ENCODE data around the gene EIF4G3. TPM values are rescaled to one million over a fixed set of nuclear protein-coding genes. Genes with fewer than 3 reads are reported as not detected.

EIF4G3 gene
- polyA plus RNA-seq, 1 donor (not counting 4 experiments of a cell fraction or from before 2014, with no cell fraction given), result 44.6 TPM

DNA sequence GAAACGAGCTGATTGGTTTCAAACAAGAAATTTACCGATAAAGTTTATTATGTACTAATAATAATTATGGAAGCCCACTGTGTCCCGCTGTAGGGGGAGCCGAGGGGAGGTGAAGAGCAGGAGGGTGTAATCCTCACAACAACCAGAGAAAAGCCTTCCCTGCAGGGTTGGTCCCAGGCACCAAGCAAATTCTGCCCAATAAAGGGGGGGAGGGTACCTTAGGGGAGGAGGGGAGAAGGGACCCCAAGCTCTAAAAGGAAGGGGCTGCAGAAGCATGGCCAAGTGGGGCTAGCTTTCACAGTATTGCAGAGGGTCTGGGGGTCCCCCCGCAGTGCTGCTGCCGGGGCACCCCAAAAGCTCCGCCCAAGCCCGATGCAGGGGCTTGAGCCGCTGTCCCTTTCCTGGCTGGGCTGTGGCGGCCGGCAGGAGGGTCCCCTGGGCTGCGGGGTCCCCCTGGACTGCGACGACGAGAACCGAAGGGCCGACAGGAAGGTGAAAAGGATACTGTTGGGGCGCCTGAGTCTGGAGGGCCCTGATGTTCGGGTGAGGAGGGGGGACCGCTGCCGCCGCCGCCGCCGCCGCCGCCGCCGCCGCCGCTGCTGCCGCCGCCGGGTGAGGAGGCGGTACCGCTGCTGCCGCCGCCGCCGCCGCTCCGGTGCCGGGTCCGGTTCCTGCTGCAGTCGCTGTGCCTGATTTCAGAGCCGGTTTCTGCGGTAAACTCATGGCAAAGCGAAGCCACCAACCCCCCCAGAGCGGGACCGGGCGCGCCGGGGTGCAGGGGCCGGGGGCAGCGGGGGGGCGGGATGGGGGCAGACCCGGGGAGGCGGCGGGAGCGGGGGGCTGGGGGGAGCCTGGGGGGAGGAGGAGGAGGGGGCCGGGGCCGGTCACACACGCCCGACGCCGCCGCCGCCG is 771 bp downstream of the EIF4G3 start:
- dilution Hi-C loops (cut with MboI; ENCODE audit: extremely low pct_ligation_motif_present, low sequenced_read_pairs), result no loop called here
- DNase-seq (ENCODE audit: low read depth, low spot score) (no peak), FAIRE-seq (no peak)
- no peaks in the 10 kb centered on the region for H3K9me1 ChIP-seq (ENCODE audit: control insufficient read depth, extremely low read depth, insufficient read depth, low read length)
- TF ChIP-seq EZH2 (IDR thresholded peaks at IDR 0.05; ENCODE audit: low read length), result no peak
- TF ChIP-seq CTCF (optimal IDR thresholded peaks at IDR 0.05 in 1 of 3, IDR thresholded peaks at IDR 0.05 in 1 of 3, conservative IDR thresholded peaks at IDR 0.05 in 1 of 3; ENCODE audit: extremely low read depth in 1 of 3, insufficient read depth in 2 of 3, low read length in 3 of 3), result no peak
- H3K79me2 ChIP-seq (ENCODE audit: control insufficient read depth, insufficient read depth, low read length), result peaks cover 49% of the 10 kb centered on the region
- peak overlapping the region; percentile 66 to 96 (median 81) for H3K4me3 ChIP-seq (ENCODE audit: control insufficient read depth in 2 of 3, extremely low read depth in 1 of 3, insufficient read depth in 2 of 3, low read depth in 1 of 3, low read length in 3 of 3)
- peaks cover 0 to 3% of the 10 kb centered on the region in 2 experiments for H3K36me3 ChIP-seq (ENCODE audit: control insufficient read depth in 2 of 2, extremely low read depth in 1 of 2, insufficient read depth in 2 of 2, low read length in 2 of 2)
- H4K20me1 ChIP-seq (ENCODE audit: control insufficient read depth, extremely low read depth, insufficient read depth, low read length), result peaks cover 8% of the 10 kb centered on the region
- no peaks in the 10 kb centered on the region for H3K9me3 ChIP-seq (ENCODE audit: control insufficient read depth, low read depth, low read length)
- peak overlapping the region; percentile 97 for H3K4me2 ChIP-seq (ENCODE audit: control insufficient read depth, extremely low read depth, insufficient read depth, low read depth, low read length)
- no peaks in the 10 kb centered on the region for H3K27me3 ChIP-seq (ENCODE audit: control insufficient read depth, extremely low read depth, insufficient read depth, low read length)
- no peak overlapping the region for H2AFZ ChIP-seq (ENCODE audit: control insufficient read depth, low read length)
- peaks cover 13% of the 10 kb centered on the region for H3K4me1 ChIP-seq (ENCODE audit: control insufficient read depth, extremely low read depth, insufficient read depth, low read length)
- H3K9ac ChIP-seq (ENCODE audit: control insufficient read depth, extremely low read depth, insufficient read depth, low read length), result peak overlapping the region; percentile 83
- peak overlapping the region; percentile 91 for H3K27ac ChIP-seq (ENCODE audit: control insufficient read depth, insufficient read depth, low read length)

- Histone ChIP-seq H3K36me3 (ENCODE audit: control insufficient read depth in 2 of 2, extremely low read depth in 1 of 2, insufficient read depth in 2 of 2, low read length in 2 of 2) (peaks cover 0 to 3% of the 10 kb centered on the region in 2 experiments), H3K79me2 (ENCODE audit: control insufficient read depth, insufficient read depth, low read length) (peaks cover 55% of the 10 kb centered on the region), H3K9ac (ENCODE audit: control insufficient read depth, extremely low read depth, insufficient read depth, low read length) (peak overlapping the region; percentile 83), H3K4me2 (ENCODE audit: control insufficient read depth, extremely low read depth, insufficient read depth, low read depth, low read length) (peak overlapping the region; percentile 97), H3K9me1 (ENCODE audit: control insufficient read depth, extremely low read depth, insufficient read depth, low read length) (no peaks in the 10 kb centered on the region), H2AFZ (ENCODE audit: control insufficient read depth, low read length) (no peak overlapping the region), H3K4me1 (ENCODE audit: control insufficient read depth, extremely low read depth, insufficient read depth, low read length) (peaks cover 13% of the 10 kb centered on the region), H4K20me1 (ENCODE audit: control insufficient read depth, extremely low read depth, insufficient read depth, low read length) (peaks cover 8% of the 10 kb centered on the region), H3K9me3 (ENCODE audit: control insufficient read depth, low read depth, low read length) (no peaks in the 10 kb centered on the region), H3K4me3 (ENCODE audit: control insufficient read depth in 2 of 3, extremely low read depth in 1 of 3, insufficient read depth in 2 of 3, low read depth in 1 of 3, low read length in 3 of 3) (peak overlapping the region; percentile 66 to 96 (median 81)), H3K27ac (ENCODE audit: control insufficient read depth, insufficient read depth, low read length) (peak overlapping the region; percentile 91), H3K27me3 (ENCODE audit: control insufficient read depth, extremely low read depth, insufficient read depth, low read length) (no peaks in the 10 kb centered on the region)
- DNase-seq (ENCODE audit: low read depth, low spot score) (no peak), FAIRE-seq (peak; percentile 5)
- dilution Hi-C loops (cut with MboI; ENCODE audit: extremely low pct_ligation_motif_present, low sequenced_read_pairs), result no loop called here
- no peak for TF ChIP-seq CTCF (optimal IDR thresholded peaks at IDR 0.05 in 1 of 3, IDR thresholded peaks at IDR 0.05 in 1 of 3, conservative IDR thresholded peaks at IDR 0.05 in 1 of 3; ENCODE audit: extremely low read depth in 1 of 3, insufficient read depth in 2 of 3, low read length in 3 of 3)
Observed at GRCh38 chr1:21175324-21175669, 1.4 kb downstream of the EIF4G3 start.
